K562 (cell line): ENCODE results near the gene LRRC25. TPM values are rescaled to one million over a fixed set of nuclear protein-coding genes. Genes with fewer than 3 reads are reported as not detected.

Experiments used
- ARNT ChIP-seq, 2 experiments: fragments of 450-650 bp; IDR thresholded peaks; 2 replicates each; pipeline ENCODE4 v1.6.1; 2016; ENCODE audit warnings: mild to moderate bottlenecking in 1 of 2
- CCNT2 ChIP-seq: IDR thresholded peaks from 2 replicates; pipeline ENCODE4 v1.6.1; 2011; ENCODE audit warnings: borderline replicate concordance, low read depth, mild to moderate bottlenecking, moderate library complexity, mixed read lengths, low read length; ENCODE audit not compliant: insufficient read length; ENCODE audit errors: extremely low read depth
- HDAC8 ChIP-seq: fragments of 450-650 bp; IDR thresholded peaks from 2 replicates; pipeline ENCODE4 v1.6.1; 2016; ENCODE audit warnings: mild to moderate bottlenecking, missing genetic modification characterization, moderate library complexity, missing compliant biosample characterization
- HSF4 ChIP-seq: fragments of 250-450 bp; sonication (Bioruptor Pico); IDR thresholded peaks from 2 replicates; pipeline ENCODE4 v2.1.2; 2022; ENCODE audit warnings: mild to moderate bottlenecking, moderate library complexity, borderline replicate concordance
- MEIS2 ChIP-seq: fragments of 450-650 bp; IDR thresholded peaks from 2 replicates; pipeline ENCODE4 v1.6.1; 2014; ENCODE audit warnings: mild to moderate bottlenecking; ENCODE audit not compliant: partially characterized antibody
- MIER1 ChIP-seq: fragments of 450-650 bp; IDR thresholded peaks from 2 replicates; pipeline ENCODE4 v1.6.1; 2016; ENCODE audit warnings: antibody characterized with exemption, mild to moderate bottlenecking, low read depth
- NCOA2 ChIP-seq, 2 experiments: fragments of 450-650 bp; IDR thresholded peaks; 2 replicates each; pipeline ENCODE4 v1.6.1; 2018; ENCODE audit warnings: mild to moderate bottlenecking in 2 of 2, moderate library complexity in 1 of 2; ENCODE audit not compliant: partially characterized antibody in 2 of 2
- RBFOX2 ChIP-seq: fragments of 200-400 bp; formaldehyde crosslinking; IDR thresholded peaks from 2 replicates; pipeline ENCODE4 v1.6.1; 2017; ENCODE audit warnings: low read depth, mild to moderate bottlenecking, low read length, moderate library complexity
- RBM15 ChIP-seq: fragments of 200-400 bp; formaldehyde crosslinking; IDR thresholded peaks from 2 replicates; pipeline ENCODE4 v1.6.1; 2018; ENCODE audit warnings: mild to moderate bottlenecking, low read length, moderate library complexity; ENCODE audit not compliant: insufficient read depth
- SIN3A ChIP-seq, 2 experiments: fragments of 150-350 bp in 1 of 2; IDR thresholded peaks; 2 replicates each; pipeline ENCODE4 v1.6.1; 2011 to 2016; ENCODE audit warnings: borderline replicate concordance in 2 of 2, low read depth in 2 of 2, low read length in 2 of 2, mild to moderate bottlenecking in 2 of 2, moderate library complexity in 2 of 2; ENCODE audit not compliant: control insufficient read depth in 1 of 2
- THRAP3 ChIP-seq: fragments of 450-650 bp; IDR thresholded peaks from 2 replicates; pipeline ENCODE4 v1.6.1; 2016; ENCODE audit warnings: mild to moderate bottlenecking, inconsistent platforms, borderline replicate concordance
- ZFP1 ChIP-seq: fragments of 450-650 bp; formaldehyde crosslinking; IDR thresholded peaks from 2 replicates; pipeline ENCODE4 v1.4.0; 2020; ENCODE audit warnings: mild to moderate bottlenecking, mixed read lengths
- ZNF277 ChIP-seq: fragments of 250-450 bp; sonication (Bioruptor Pico); IDR thresholded peaks from 2 replicates; pipeline ENCODE4 v1.8.0; 2022; ENCODE audit warnings: inconsistent platforms, mild to moderate bottlenecking, moderate library complexity, borderline replicate concordance
- ZNF41 ChIP-seq: fragments of 250-450 bp; sonication (Bioruptor Pico); conservative IDR thresholded peaks from 2 replicates; pipeline ENCODE4 v1.4.0; 2020; ENCODE audit warnings: mild to moderate bottlenecking
- ZNF511 ChIP-seq: sonication (generic); formaldehyde crosslinking; IDR thresholded peaks from 2 replicates; pipeline ENCODE4 v1.8.0; 2022; ENCODE audit warnings: mild to moderate bottlenecking, missing genetic modification reagents
- ZNF695 ChIP-seq: fragments of 450-650 bp; formaldehyde crosslinking; IDR thresholded peaks from 2 replicates; pipeline ENCODE4 v1.4.0; 2020; ENCODE audit warnings: mild to moderate bottlenecking, moderate library complexity
- ZNF766 ChIP-seq: fragments of 200-800 bp; sonication (Bioruptor generic); conservative IDR thresholded peaks from 2 replicates; pipeline ENCODE4 v1.6.1; 2016; ENCODE audit warnings: missing genetic modification characterization, missing compliant biosample characterization
- polyA plus RNA-seq, 8 experiments: library from polyadenylated mRNA; depleted of rRNA in 4 of 8; stranded (reverse) in 5 of 8; unstranded in 3 of 8; fragments of >200 nt; fragmentation: Nextera tagmentation in 2 of 8; fragmentation: Illumina TruSeq in 1 of 8; extraction: Ambion mirVana in 2 of 8; extraction: Trizol in 1 of 8; gene quantifications; 2 replicates each; pipeline versions ENCODE4 v1.2.1 to v1.2.3, GENCODE V29; 2011 to 2014; ENCODE audit warnings: inconsistent platforms in 1 of 8, missing spikeins in 1 of 8
- total RNA-seq, 7 experiments: library from RNA; depleted of rRNA in 6 of 7; stranded (reverse); fragments of >200 nt in 6 of 7; fragmentation: Illumina TruSeq in 2 of 7; extraction: Trizol in 2 of 7; gene quantifications; 2 replicates each; pipeline versions ENCODE4 v1.2.1 to v1.2.3, GENCODE V29; 2011 to 2021; ENCODE audit warnings: low replicate concordance in 1 of 7
- TF ChIP-seq, protein P1 (sequence below): fragments of 250-450 bp; sonication (Bioruptor Pico); IDR thresholded peaks from 2 replicates; pipeline ENCODE4 v1.8.0; 2021; ENCODE audit warnings: borderline replicate concordance, mild to moderate bottlenecking, moderate library complexity; ENCODE audit not compliant: poor library complexity, severe bottlenecking
- TF ChIP-seq, protein P2 (sequence below): fragments of 250-450 bp; sonication (Bioruptor Pico); IDR thresholded peaks from 2 replicates; pipeline ENCODE4 v1.5.0; 2022; ENCODE audit warnings: mild to moderate bottlenecking
- TF ChIP-seq, protein P3 (sequence below): sonication (generic); formaldehyde crosslinking; IDR thresholded peaks from 2 replicates; pipeline ENCODE4 v1.8.1; 2023; ENCODE audit warnings: mild to moderate bottlenecking, missing genetic modification reagents, moderate library complexity

The LRRC25 gene
- total and polyA plus RNA-seq, 9 of the 15 experiments (the other 6 are each of a cell fraction or from before 2014, with no cell fraction given) = 0.07 to 0.36 (median 0.10) TPM; not detected in 3

DNA sequence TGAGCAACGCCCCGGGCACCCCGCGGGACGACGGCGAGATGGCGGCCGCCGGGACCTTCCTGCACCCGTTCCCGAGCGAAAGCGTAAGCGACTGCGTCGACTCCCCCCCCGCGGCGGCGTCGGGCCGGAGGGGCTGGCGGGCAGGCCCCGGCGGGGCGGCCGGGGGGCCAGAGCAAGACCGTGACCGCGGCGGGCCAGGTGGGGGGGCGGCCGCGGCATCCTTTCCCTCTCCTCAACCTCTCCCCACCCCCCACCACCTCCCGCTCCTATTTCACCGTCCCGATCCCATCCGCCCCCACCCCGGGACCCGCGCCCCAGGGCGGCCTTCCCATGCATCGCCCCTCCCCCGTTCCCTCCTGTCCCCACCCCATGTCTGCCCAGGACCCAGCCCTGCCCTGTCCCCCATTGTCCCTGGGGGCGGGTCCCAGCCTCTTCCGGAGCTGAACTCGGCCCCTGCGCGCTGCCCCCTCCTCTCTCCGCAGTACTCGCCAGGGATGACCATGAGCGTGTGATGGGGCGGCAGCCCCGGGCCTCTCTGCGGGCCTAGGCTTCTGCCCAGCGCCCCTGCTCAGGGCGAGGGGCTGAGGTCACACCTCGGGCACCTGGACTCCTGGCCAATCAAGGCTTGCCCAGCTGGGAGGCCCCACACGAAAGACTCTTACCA, 36.4 kb upstream of the LRRC25 start (continued):
- TF ChIP-seq ZNF511 (CRISPR knock-in tag) = no peak
- TF ChIP-seq ZNF695 (CRISPR knock-in tag) = no peak
- no peak for TF ChIP-seq ZNF766 (CRISPR knock-in tag)
- TF ChIP-seq NCOA2 (IDR thresholded peaks at IDR 0.05; ENCODE audit: partially characterized antibody in 2 of 2) = no peak
- no peak for TF ChIP-seq ZNF41
- TF ChIP-seq ZFP1 (CRISPR knock-in tag) = no peak; the same call in 1 of the 2 replicates
- no peak for TF ChIP-seq ZNF277 (CRISPR knock-in tag)
- TF ChIP-seq MEIS2 = no peak
- TF ChIP-seq THRAP3 = no peak
- TF ChIP-seq CCNT2 = peak; percentile 22
- TF ChIP-seq HSF4 (CRISPR knock-in tag) = no peak
- TF ChIP-seq SIN3A (IDR thresholded peaks at IDR 0.05; ENCODE audit: borderline replicate concordance in 2 of 2, control insufficient read depth in 1 of 2, low read depth in 2 of 2, low read length in 2 of 2) = no peak
- no peak for TF ChIP-seq MIER1
- TF ChIP-seq, protein P1, sequence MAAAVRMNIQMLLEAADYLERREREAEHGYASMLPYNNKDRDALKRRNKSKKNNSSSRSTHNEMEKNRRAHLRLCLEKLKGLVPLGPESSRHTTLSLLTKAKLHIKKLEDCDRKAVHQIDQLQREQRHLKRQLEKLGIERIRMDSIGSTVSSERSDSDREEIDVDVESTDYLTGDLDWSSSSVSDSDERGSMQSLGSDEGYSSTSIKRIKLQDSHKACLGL (CRISPR knock-in tag) = no peak
- TF ChIP-seq, protein P2, sequence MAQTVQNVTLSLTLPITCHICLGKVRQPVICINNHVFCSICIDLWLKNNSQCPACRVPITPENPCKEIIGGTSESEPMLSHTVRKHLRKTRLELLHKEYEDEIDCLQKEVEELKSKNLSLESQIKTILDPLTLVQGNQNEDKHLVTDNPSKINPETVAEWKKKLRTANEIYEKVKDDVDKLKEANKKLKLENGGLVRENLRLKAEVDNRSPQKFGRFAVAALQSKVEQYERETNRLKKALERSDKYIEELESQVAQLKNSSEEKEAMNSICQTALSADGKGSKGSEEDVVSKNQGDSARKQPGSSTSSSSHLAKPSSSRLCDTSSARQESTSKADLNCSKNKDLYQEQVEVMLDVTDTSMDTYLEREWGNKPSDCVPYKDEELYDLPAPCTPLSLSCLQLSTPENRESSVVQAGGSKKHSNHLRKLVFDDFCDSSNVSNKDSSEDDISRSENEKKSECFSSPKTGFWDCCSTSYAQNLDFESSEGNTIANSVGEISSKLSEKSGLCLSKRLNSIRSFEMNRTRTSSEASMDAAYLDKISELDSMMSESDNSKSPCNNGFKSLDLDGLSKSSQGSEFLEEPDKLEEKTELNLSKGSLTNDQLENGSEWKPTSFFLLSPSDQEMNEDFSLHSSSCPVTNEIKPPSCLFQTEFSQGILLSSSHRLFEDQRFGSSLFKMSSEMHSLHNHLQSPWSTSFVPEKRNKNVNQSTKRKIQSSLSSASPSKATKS (CRISPR knock-in tag) = no peak
- no peak for TF ChIP-seq ARNT (IDR thresholded peaks at IDR 0.05)
- TF ChIP-seq, protein P3, sequence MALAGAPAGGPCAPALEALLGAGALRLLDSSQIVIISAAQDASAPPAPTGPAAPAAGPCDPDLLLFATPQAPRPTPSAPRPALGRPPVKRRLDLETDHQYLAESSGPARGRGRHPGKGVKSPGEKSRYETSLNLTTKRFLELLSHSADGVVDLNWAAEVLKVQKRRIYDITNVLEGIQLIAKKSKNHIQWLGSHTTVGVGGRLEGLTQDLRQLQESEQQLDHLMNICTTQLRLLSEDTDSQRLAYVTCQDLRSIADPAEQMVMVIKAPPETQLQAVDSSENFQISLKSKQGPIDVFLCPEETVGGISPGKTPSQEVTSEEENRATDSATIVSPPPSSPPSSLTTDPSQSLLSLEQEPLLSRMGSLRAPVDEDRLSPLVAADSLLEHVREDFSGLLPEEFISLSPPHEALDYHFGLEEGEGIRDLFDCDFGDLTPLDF (CRISPR knock-in tag) = no peak
- TF ChIP-seq HDAC8 (tag) = no peak
- peak; percentile 37 for TF ChIP-seq RBFOX2
- no peak for TF ChIP-seq RBM15
